ENCODE data around the gene FGF6.

DNA sequence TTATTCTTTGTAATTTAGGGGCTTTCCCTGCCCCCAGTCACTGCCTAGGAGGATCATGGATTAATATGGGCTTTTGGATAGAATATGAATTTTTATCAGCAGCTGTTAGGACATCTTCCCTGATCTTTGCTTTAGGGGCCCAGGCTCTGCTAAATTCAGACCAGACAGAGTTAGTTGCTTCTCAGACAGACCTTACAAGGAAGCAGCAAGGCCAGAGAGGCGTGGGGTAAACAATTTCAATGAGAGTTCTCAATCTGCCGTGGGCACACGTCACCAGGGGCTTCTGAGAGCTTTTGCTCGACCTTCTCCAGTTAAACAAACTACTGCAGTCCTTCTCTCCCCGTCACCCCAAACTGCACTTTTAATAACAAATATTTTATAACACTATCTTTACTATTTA lies 27.7 kb downstream of the FGF6 start:
- TF ChIP-seq, protein P1, sequence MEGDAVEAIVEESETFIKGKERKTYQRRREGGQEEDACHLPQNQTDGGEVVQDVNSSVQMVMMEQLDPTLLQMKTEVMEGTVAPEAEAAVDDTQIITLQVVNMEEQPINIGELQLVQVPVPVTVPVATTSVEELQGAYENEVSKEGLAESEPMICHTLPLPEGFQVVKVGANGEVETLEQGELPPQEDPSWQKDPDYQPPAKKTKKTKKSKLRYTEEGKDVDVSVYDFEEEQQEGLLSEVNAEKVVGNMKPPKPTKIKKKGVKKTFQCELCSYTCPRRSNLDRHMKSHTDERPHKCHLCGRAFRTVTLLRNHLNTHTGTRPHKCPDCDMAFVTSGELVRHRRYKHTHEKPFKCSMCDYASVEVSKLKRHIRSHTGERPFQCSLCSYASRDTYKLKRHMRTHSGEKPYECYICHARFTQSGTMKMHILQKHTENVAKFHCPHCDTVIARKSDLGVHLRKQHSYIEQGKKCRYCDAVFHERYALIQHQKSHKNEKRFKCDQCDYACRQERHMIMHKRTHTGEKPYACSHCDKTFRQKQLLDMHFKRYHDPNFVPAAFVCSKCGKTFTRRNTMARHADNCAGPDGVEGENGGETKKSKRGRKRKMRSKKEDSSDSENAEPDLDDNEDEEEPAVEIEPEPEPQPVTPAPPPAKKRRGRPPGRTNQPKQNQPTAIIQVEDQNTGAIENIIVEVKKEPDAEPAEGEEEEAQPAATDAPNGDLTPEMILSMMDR (IDR thresholded peaks at IDR 0.05): no peak
- TF ChIP-seq POLR2A (IDR thresholded peaks at IDR 0.05): no peak
- no peak for TF ChIP-seq POLR2AphosphoS5 (IDR thresholded peaks at IDR 0.05)

Data from sigmoid colon (tissue), 4 donors.